ENCODE results near the gene COL28A1.

The COL28A1 gene

DNA sequence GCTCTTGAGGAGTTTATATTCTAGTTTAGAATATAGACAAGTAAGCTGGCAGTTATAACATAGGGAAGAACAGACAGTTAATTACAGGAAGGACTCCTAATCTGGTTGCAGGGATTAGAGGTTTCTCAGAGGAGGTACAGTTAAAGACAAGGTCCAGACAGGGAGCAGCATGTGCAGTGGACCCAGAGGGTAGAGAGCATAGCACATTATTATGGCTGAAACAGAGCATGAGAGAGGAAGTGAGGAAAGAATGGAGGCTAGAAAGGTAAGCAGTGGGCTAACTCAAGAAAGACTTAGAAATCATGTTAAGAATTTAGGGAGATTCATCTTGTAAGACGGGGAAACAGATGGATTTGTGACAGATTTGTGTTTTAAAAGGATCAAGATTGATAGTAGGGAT lies 40.7 kb upstream of the COL28A1 start:
- H3K4me3 ChIP-seq (ENCODE audit: low read length): no peak overlapping the region
- TF ChIP-seq, protein P1, sequence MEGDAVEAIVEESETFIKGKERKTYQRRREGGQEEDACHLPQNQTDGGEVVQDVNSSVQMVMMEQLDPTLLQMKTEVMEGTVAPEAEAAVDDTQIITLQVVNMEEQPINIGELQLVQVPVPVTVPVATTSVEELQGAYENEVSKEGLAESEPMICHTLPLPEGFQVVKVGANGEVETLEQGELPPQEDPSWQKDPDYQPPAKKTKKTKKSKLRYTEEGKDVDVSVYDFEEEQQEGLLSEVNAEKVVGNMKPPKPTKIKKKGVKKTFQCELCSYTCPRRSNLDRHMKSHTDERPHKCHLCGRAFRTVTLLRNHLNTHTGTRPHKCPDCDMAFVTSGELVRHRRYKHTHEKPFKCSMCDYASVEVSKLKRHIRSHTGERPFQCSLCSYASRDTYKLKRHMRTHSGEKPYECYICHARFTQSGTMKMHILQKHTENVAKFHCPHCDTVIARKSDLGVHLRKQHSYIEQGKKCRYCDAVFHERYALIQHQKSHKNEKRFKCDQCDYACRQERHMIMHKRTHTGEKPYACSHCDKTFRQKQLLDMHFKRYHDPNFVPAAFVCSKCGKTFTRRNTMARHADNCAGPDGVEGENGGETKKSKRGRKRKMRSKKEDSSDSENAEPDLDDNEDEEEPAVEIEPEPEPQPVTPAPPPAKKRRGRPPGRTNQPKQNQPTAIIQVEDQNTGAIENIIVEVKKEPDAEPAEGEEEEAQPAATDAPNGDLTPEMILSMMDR (conservative IDR thresholded peaks at IDR 0.05; ENCODE audit: low read depth, low read length): no peak
- no peak for DNase-seq (ENCODE audit: low read depth)

DNA sequence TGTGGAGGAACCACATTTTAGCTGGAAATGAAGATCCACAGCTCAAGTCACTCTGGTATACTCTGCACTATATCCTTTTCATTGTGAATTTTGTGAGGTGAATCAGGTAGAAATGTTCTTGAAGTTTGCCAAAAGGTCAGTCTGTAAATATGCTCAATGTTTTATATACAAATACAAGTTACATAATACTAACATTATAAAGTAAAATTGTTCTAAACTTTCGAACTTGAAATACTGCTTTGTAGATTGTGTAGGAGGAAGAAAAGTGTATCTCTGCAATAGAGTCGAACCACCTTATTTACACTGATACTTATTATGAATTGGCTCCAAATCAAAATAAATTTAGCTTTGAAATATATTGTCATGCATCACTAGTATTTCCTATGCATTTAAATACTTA lies 38.0 kb upstream of the COL28A1 start:
- no peak for DNase-seq (ENCODE audit: low read depth)
- TF ChIP-seq, protein P1 (conservative IDR thresholded peaks at IDR 0.05; ENCODE audit: low read depth, low read length): no peak
- H3K4me3 ChIP-seq (ENCODE audit: low read length): no peak overlapping the region

DNA sequence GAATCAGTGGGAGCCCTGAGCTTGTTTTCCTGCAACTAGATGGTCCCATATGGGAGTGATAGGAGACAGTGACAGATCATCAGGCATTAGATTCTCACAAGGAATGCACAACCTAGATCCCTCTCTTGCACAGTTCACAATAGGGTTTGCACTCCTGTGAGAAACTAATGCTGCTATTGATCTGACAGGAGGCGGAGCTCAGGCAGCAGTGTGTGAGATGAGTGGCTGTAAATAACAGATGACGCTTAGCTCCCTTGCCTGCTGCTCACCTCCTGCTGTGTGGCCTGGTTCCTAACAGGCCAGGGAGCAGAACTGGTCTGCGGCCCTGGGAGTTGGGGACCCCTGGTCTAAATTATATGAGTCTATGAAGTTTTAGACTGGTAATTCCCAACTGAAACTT lies 34.9 kb upstream of the COL28A1 start:
- no peak overlapping the region for H3K4me3 ChIP-seq (ENCODE audit: low read length)
- TF ChIP-seq, protein P1 (conservative IDR thresholded peaks at IDR 0.05; ENCODE audit: low read depth, low read length): no peak
- DNase-seq (ENCODE audit: low read depth): no peak

DNA sequence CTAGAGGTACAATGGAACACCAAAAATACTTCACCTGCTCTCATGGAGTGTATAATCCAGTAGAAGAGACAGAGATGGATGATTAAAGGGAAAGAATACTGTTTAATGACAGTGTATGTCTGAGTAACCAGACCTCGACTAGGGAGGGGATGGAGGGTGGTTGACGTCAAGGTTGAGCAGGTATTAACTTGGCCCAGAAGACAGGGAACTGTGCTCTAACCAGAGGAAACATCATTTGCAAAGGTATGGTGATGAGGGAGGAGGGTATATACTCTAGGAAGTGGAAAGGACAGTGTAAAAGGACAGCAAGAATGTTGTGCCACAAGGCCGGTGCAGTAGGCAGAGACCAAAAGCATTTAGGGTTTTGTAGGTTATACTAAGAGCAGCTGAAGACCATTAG lies 33.9 kb upstream of the COL28A1 start:
- no peak overlapping the region for H3K4me3 ChIP-seq (ENCODE audit: low read length)
- TF ChIP-seq, protein P1 (conservative IDR thresholded peaks at IDR 0.05; ENCODE audit: low read depth, low read length): no peak
- no peak for DNase-seq (ENCODE audit: low read depth)

DNA sequence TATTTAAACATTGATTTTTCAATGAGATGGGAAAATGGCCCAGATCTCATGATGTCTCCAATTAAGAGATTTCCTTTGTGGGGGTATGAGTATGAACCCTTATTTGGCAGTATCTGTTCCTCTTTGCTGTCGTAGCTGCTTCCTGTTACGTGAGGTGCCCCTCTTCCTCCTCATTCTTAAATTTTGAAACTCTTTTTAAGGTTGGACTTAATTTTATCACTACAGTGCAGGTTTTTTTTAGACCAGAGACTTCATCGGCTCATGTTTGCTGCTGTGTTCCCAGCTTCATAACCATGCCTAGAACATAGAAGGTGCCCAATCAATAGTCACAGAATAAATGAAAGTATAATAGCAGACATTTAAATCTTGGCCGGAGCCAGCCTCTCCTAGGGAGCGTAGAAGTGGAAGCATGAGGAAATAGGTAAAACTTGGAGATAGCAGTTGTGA lies 33.4 kb upstream of the COL28A1 start:
- no peak overlapping the region for H3K4me3 ChIP-seq (ENCODE audit: low read length)
- DNase-seq (ENCODE audit: low read depth): no peak
- TF ChIP-seq, protein P1 (conservative IDR thresholded peaks at IDR 0.05; ENCODE audit: low read depth, low read length): no peak

DNA sequence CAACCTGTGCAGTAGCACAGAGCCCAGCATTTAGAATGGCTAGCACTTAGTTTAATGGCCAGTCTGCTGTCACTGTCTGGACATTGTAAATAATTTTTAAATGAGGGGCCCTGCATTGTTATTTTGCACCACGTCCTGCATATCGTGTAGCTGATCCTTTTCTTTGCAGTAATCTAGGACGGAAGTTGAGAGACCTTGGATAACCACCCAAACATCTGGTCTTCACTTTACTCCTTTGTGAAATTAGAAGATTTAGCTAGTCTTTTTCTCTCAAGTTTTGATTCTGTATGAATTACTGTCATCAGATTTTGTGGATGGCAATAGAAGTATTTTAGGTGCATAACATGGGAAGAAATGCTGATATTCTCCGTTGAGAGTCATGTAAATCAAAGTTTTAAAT lies 32.9 kb upstream of the COL28A1 start:
- TF ChIP-seq, protein P1 (conservative IDR thresholded peaks at IDR 0.05; ENCODE audit: low read depth, low read length): no peak
- DNase-seq (ENCODE audit: low read depth): no peak
- peak overlapping the region; percentile 77 for H3K4me3 ChIP-seq (ENCODE audit: low read length)

DNA sequence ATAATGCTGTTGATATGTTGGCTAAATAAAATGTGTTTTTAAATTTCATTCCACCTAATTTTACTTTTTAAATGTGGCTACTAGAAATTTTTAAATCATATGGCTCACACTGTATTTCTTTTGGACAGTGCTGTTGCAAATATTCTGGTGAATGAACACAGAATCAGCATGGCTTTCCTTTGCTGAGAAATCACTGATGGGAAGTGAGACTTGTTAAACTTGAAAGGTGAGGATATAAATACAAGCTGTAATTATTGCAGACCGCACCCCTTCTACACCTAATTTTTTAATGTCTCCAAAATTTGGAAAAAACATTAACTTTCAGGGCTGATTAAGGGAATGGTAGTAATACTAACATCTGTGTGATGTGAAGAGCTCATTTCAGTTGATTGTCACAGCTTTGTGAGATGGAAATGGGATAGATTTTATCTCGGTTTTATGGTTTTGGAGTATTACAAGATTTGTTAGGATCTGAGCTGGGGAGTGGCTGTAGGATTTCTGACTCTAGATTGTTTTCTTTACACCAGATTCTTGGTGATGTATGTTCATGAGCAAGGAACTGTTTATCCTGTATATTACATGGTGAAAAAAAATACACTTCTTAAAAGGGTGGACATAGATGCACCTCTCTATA lies 32.3 kb upstream of the COL28A1 start:
- H3K4me3 ChIP-seq (ENCODE audit: low read length): peak overlapping the region; percentile 77
- DNase-seq (ENCODE audit: low read depth): no peak
- TF ChIP-seq, protein P1 (conservative IDR thresholded peaks at IDR 0.05; ENCODE audit: low read depth, low read length): no peak
